SK-N-MC (cell line): ENCODE measurements around the gene THOP1.

Source experiments
- EZH2 ChIP-seq: fragments of 200-600 bp; sonication (generic); IDR thresholded peaks from one replicate; pipeline ENCODE4 v1.6.1; 2017; ENCODE audit warnings: antibody characterized with exemption
- POLR2AphosphoS5 ChIP-seq: IDR thresholded peaks from 2 replicates; pipeline ENCODE4 v1.6.1; 2012; ENCODE audit warnings: mild to moderate bottlenecking, low read depth, low read length, borderline replicate concordance

DNA sequence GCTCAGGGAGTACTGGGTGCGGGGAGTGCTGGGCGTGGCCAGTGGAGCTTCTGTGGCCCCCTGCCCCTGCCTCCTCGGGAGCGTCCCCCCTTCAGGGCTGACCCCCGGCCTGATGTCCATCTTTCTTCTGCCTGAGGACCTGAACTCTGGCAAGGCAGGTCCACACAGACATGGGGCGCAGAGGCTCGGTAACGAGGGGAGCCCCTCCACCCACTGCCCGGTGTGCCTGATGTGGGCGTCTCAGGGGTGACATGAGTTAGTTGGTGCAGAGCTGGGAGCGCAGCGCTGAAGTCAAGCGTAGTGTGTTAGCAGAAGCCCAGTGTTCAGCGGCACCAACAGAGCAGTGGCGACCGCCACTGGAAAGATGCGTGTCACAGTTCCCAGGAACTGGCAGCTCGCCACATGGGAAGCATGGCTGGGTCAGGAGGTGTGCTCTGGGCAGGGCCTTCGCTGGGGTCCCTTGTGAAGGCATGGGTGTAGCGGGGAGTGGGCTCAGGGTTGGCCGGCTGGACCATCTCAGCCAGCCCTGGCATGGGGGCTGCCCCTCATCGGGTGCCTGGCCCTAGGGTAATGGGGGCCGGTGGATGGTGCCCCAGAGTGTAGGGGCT is 11.5 kb downstream of the THOP1 start:
- TF ChIP-seq EZH2 (no peak), POLR2AphosphoS5 (no peak)
